ENCODE measurements around the gene NRG3. TPM values are rescaled to one million over a fixed set of nuclear protein-coding genes. Genes with fewer than 3 reads are reported as not detected.

The NRG3 gene
- total RNA-seq, 2 experiments from 2014 or later, result not detected

DNA sequence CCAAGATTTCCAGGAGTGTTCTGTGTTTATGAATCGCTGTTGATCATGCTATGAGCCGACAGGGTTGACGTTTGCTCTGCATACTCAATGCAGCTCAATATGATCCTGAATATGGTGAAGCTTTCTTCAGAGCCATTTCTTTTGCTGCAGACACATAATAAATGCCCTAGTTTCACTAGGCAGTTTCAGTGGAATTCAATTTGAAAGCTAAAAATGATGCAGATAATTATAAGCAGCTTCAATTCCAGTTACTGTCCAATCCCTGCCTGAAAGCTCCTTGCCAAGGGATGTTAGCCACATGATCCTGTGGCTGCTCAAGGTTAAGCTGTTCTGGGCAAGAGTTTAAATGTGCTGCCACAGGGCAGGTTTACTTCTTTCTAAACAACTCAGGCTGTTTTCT is 805.6 kb downstream of the NRG3 start:
- Mint-ChIP-seq H3K4me1 (ENCODE audit: low read depth) (no peaks in the 10 kb centered on the region), H3K4me3 (no peak overlapping the region), H3K9me3 (peaks cover 7% of the 10 kb centered on the region), H3K36me3 (ENCODE audit: low read depth) (no peaks in the 10 kb centered on the region), H3K27ac (no peak overlapping the region), H3K27me3 (no peaks in the 10 kb centered on the region)
- TF ChIP-seq CTCF (IDR thresholded peaks at IDR 0.05), result no peak
- no peak for DNase-seq
- no peak overlapping the region for H3K27ac ChIP-seq (ENCODE audit: low read depth in 1 of 2, low read length in 2 of 2)
- H3K27me3 ChIP-seq (ENCODE audit: control insufficient read depth in 1 of 2, insufficient read depth in 2 of 2, low read length in 2 of 2), result no peaks in the 10 kb centered on the region
- H3K36me3 ChIP-seq (ENCODE audit: insufficient read depth, low read length), result no peaks in the 10 kb centered on the region
- ChIA-PET POLR2A (no interaction called here), CTCF (no interaction called here)
- peaks cover 0 to 11% of the 10 kb centered on the region in 2 experiments for H3K9me3 ChIP-seq (ENCODE audit: control insufficient read depth in 1 of 2, insufficient read depth in 1 of 2, low read length in 2 of 2)
- no peaks in the 10 kb centered on the region for H3K4me1 ChIP-seq (ENCODE audit: insufficient read depth, low read length)
- no peak overlapping the region for H3K4me3 ChIP-seq (ENCODE audit: low read length)
- no peak for ATAC-seq (ENCODE audit: poor library complexity)
- intact Hi-C loops (cut with DNase I, micrococcal nuclease), result no loop called here

- CTCF ChIA-PET, result no interaction called here
- H3K4me1 Mint-ChIP-seq (ENCODE audit: low read depth), result no peaks in the 10 kb centered on the region
Measured at GRCh38 chr10:82683945-82684344, 809.0 kb downstream of the NRG3 start.

GRCh38 chr10:82685087-82685486 is 810.1 kb downstream of the NRG3 start:
- ChIA-PET POLR2A (no interaction called here), CTCF (no interaction called here)
- DNase-seq, result no peak
- Mint-ChIP-seq H3K36me3 (ENCODE audit: low read depth) (no peaks in the 10 kb centered on the region), H3K9me3 (peaks cover 4% of the 10 kb centered on the region), H3K4me1 (ENCODE audit: low read depth) (no peaks in the 10 kb centered on the region), H3K27ac (no peak overlapping the region), H3K27me3 (no peaks in the 10 kb centered on the region), H3K4me3 (no peak overlapping the region)
- Histone ChIP-seq H3K9me3 (ENCODE audit: control insufficient read depth in 1 of 2, insufficient read depth in 1 of 2, low read length in 2 of 2) (peaks cover 0 to 5% of the 10 kb centered on the region in 2 experiments), H3K36me3 (ENCODE audit: insufficient read depth, low read length) (no peaks in the 10 kb centered on the region), H3K4me3 (ENCODE audit: low read length) (no peak overlapping the region), H3K27me3 (ENCODE audit: control insufficient read depth in 1 of 2, insufficient read depth in 2 of 2, low read length in 2 of 2) (no peaks in the 10 kb centered on the region), H3K4me1 (ENCODE audit: insufficient read depth, low read length) (no peaks in the 10 kb centered on the region), H3K27ac (ENCODE audit: low read depth in 1 of 2, low read length in 2 of 2) (no peak overlapping the region)
- TF ChIP-seq CTCF (IDR thresholded peaks at IDR 0.05), result no peak
- no peak for ATAC-seq (ENCODE audit: poor library complexity)
- intact Hi-C loops (cut with DNase I, micrococcal nuclease), result no loop called here

More at GRCh38 chr10:82683945-82684344, 809.0 kb downstream of the NRG3 start:
- Histone ChIP-seq H3K36me3 (ENCODE audit: insufficient read depth, low read length) (no peaks in the 10 kb centered on the region), H3K9me3 (ENCODE audit: control insufficient read depth in 1 of 2, insufficient read depth in 1 of 2, low read length in 2 of 2) (peaks cover 0 to 5% of the 10 kb centered on the region in 2 experiments), H3K27me3 (ENCODE audit: control insufficient read depth in 1 of 2, insufficient read depth in 2 of 2, low read length in 2 of 2) (no peaks in the 10 kb centered on the region), H3K4me1 (ENCODE audit: insufficient read depth, low read length) (no peaks in the 10 kb centered on the region), H3K27ac (ENCODE audit: low read depth in 1 of 2, low read length in 2 of 2) (no peak overlapping the region), H3K4me3 (ENCODE audit: low read length) (no peak overlapping the region)
- Mint-ChIP-seq H3K36me3 (ENCODE audit: low read depth) (no peaks in the 10 kb centered on the region), H3K4me3 (no peak overlapping the region), H3K9me3 (peaks cover 4% of the 10 kb centered on the region), H3K27ac (no peak overlapping the region), H3K27me3 (no peaks in the 10 kb centered on the region)
- POLR2A ChIA-PET, result no interaction called here
- TF ChIP-seq CTCF (IDR thresholded peaks at IDR 0.05), result no peak
- DNase-seq (no peak), ATAC-seq (ENCODE audit: poor library complexity) (no peak)
- intact Hi-C loops (cut with DNase I, micrococcal nuclease), result no loop called here
